Activated naive CD8-positive, alpha-beta T cell treated with anti-CD3 and anti-CD28 coated beads for 36 hours (primary cell): ENCODE results near the gene C19orf18. TPM values are rescaled to one million over a fixed set of nuclear protein-coding genes. Genes with fewer than 3 reads are reported as not detected.
A peak's percentile ranks its signal among the peaks of the same experiment; 100 is the strongest.
"Not testable (repeated sequence)": the region's sequence is repeated elsewhere in the genome, so short reads cannot be mapped to it uniquely, and the experiment has no call there.

ENCODE experiments used
- DNase-seq: peaks from one replicate; pipeline ENCODE4 v3.0.0; 2021
- H3K27ac Mint-ChIP-seq: one replicate; pipeline ENCODE4 v1.8.0; 2022; ENCODE audit warnings: mild to moderate bottlenecking, moderate library complexity, mixed read lengths
- H3K27me3 Mint-ChIP-seq: one replicate; pipeline ENCODE4 v1.8.0; 2022; ENCODE audit warnings: mild to moderate bottlenecking, mixed read lengths
- H3K36me3 Mint-ChIP-seq: one replicate; pipeline ENCODE4 v1.8.0; 2021; ENCODE audit warnings: mild to moderate bottlenecking, mixed read lengths
- H3K4me1 Mint-ChIP-seq: one replicate; pipeline ENCODE4 v1.8.0; 2021; ENCODE audit warnings: mixed read lengths
- H3K4me3 Mint-ChIP-seq: one replicate; pipeline ENCODE4 v1.8.0; 2022; ENCODE audit warnings: mild to moderate bottlenecking, moderate library complexity, mixed read lengths
- H3K9me3 Mint-ChIP-seq: one replicate; pipeline ENCODE4 v1.8.0; 2022; ENCODE audit warnings: mixed read lengths
- total RNA-seq, 2 experiments: library from RNA; stranded (reverse); gene quantifications; one replicate each; pipeline ENCODE4 v1.2.3, GENCODE V29; 2021

Gene C19orf18
- total RNA-seq, 2 experiments from 2014 or later: not detected

DNA sequence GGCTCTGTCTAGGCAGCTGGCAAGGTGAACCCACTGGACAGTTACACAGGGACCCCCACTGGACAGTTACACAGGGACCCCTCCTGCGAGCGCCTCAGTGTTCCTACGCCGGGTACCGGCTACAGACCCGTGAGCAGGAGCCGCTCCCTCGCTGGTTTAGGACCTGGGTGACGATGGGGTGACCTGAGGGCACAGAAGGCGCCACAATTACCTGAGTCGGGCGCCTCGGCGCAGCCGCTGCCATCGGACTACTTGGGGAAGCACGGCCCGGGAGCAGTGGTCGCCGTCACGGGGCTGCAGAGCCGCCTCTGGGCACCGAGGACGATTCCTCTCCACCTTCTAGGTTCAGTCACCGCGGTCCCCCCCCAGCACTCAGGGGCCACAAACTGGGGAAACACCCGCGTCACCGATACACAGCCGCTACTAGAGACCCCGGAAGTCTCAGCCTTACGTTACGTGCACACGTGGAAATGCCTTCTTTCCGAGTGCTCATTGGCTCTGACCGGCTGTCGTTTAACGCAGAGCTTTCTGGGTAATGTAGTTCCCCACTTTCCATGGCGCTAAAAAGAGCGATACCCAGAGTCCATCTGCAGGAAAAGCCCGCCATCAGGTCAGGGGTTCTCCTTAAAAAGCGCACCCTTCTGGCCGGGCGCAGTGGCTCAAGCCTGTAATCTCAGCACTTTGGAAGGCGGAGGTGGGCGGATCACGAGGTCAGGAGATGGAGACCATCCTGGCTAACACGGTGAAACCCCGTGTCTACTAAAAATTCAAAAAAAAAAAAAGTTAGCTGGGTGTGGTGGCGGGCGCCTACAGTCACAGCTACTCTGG is 58.0 kb downstream of the C19orf18 start, which contains the start of gene ZNF417:
TSS of gene ZNF417 (minus strand) at position 425 of the 828 bp plus-strand sequence. CDS start at position 244, 181 bp downstream.
- H3K9me3 Mint-ChIP-seq: peaks cover 25% of the 10 kb centered on the region

DNA sequence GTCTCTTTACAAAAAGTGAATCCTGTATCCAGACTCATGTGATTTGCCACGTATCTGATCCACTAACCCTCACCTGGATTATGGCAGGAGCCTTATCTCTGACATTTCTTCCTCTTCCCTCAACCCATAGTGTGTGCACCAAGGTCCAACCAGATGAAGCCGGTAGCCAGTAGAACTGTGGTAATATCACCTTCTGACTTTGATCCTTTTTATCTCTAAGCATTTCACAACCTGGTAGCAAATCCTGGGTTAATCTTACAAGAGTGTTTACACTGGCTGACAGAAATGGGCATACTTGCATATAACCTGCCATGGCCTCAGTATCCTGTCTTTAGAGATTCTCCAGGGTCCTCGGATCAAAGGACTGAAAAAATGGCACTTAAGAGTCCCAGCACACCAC is 59.8 kb downstream of the C19orf18 start:
- Mint-ChIP-seq H3K27me3 (no peaks in the 10 kb centered on the region), H3K4me3 (peak overlapping the region; percentile 90), H3K36me3 (peaks cover 83% of the 10 kb centered on the region), H3K27ac (no peak overlapping the region), H3K9me3 (peaks cover 27% of the 10 kb centered on the region), H3K4me1 (peaks cover 31% of the 10 kb centered on the region)
- DNase-seq: no peak

More for the DNA sequence above, 58.0 kb downstream of the C19orf18 start, which contains the start of gene ZNF417:
- peak; percentile 85 for DNase-seq
- H3K27ac Mint-ChIP-seq: peak within 1 kb of the TSS; percentile 98
- peaks cover 84% of the 10 kb centered on the region for H3K36me3 Mint-ChIP-seq
- not testable (repeated sequence) for H3K27me3 Mint-ChIP-seq
- H3K4me3 Mint-ChIP-seq: peak within 1 kb of the TSS; percentile 90
- peaks cover 31% of the 10 kb centered on the region for H3K4me1 Mint-ChIP-seq

Other genes with a start within 250 kb of the C19orf18 start
- gene ZNF671, start 246.9 kb downstream of the C19orf18 start, total RNA-seq: 10 to 100 TPM in 1 of 2 experiments, 1 to 10 TPM in 1; 8.9 to 10.9 TPM
- 10 to 100 TPM; 12.5 to 15.5 TPM for gene ZNF776, start 227.7 kb downstream of the C19orf18 start, total RNA-seq
- 10 to 100 TPM; 16.1 to 17.9 TPM for gene ZNF586, start 204.9 kb downstream of the C19orf18 start, total RNA-seq
- 1 to 10 TPM; 6.6 to 7.7 TPM for gene ZNF552, start 159.6 kb downstream of the C19orf18 start, total RNA-seq
- 10 to 100 TPM; 29.3 to 32.6 TPM for gene ZNF587B, start 144.2 kb downstream of the C19orf18 start, total RNA-seq
- 10 to 100 TPM; 20.6 to 24.3 TPM for gene ZNF587, start 124.7 kb downstream of the C19orf18 start, total RNA-seq
- gene ZNF814, start 85.5 kb downstream of the C19orf18 start, total RNA-seq: 10 to 100 TPM; 40.6 to 45.9 TPM
- gene ZNF417, start 57.9 kb downstream of the C19orf18 start, total RNA-seq: 10 to 100 TPM; 11.9 to 12.9 TPM
- 1 to 10 TPM; 5.4 to 6.5 TPM for gene ZNF418, start 39.1 kb downstream of the C19orf18 start, total RNA-seq
- gene ZNF256, start 26.8 kb downstream of the C19orf18 start, total RNA-seq: 10 to 100 TPM; 12.9 to 13.8 TPM
- gene ZNF606, start 28.3 kb upstream of the C19orf18 start, total RNA-seq: 1 to 10 TPM; 6.9 to 7.0 TPM
- gene ZSCAN1, start 59.5 kb upstream of the C19orf18 start, total RNA-seq: not detected
- 1 to 10 TPM; 2.4 to 2.5 TPM for gene ZNF135, start 84.7 kb upstream of the C19orf18 start, total RNA-seq
- gene ZSCAN18, start 123.7 kb upstream of the C19orf18 start, total RNA-seq: 10 to 100 TPM; 21.5 to 23.9 TPM
- gene ZNF329, start 176.3 kb upstream of the C19orf18 start, total RNA-seq: 1 to 10 TPM; 6.8 to 8.1 TPM
- 10 to 100 TPM; 27.0 to 30.5 TPM for gene ZNF274, start 208.5 kb upstream of the C19orf18 start, total RNA-seq